M059J (cell line): ENCODE results near the gene LEUTX. TPM values are rescaled to one million over a fixed set of nuclear protein-coding genes. Genes with fewer than 3 reads are reported as not detected.

Experiments used
- DNase-seq: peaks from one replicate; pipeline ENCODE4 v3.0.0-alpha.2; 2012; ENCODE audit warnings: low read depth
- total RNA-seq: library from RNA; depleted of rRNA; stranded (reverse); fragments of >200 nt; shearing (Covaris generic); gene quantifications from 2 replicates; pipeline ENCODE4 v1.2.3, GENCODE V29; 2014; rRNA removed

The LEUTX gene
- total RNA-seq, 1 experiment from 2014 or later: not detected

DNA sequence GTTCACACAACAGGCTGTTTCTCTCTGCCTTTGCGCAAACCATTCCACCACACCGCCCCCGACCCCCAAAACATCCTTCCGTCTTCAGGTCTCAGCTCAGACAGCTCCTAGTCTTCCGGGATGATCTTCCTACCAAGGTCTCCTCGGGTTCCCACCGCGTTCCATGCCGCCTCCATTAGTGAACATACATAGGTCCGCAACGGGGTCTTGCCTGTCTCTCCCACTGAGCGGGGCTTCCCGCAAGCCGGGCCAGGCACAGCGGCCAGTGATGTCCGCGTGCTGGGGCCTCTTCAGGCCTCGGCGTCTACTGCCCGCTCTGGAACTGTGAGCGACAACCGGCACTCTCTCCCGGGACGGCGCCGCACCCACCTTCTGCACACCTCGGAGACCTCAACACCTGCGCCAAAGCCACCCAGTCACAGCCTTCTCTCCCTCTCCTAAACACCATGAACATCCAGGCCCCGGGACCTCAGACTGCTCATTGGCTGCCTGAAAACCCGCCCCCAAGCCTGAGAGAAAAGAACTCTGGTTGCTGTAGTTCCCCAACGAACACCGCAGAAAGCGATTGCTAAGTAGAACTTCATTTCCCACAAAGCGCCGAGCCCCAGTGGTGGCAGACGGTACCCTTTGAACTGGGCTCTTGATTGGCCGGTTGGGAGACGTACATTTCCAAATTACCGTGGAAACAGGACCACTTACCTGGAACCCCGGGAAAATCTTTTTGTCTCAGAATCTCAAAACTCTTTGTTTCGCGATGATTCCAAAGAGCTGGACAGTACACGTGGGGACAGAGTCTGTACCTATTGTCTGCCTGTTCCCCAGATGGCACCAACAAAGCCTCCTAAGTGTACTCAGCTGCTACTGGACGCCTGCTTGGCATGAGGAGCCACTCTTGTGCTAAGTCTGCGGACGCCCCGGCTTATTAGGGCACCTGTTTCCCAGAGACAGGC lies 45.8 kb downstream of the LEUTX start:
- peak; percentile 93 for DNase-seq

DNA sequence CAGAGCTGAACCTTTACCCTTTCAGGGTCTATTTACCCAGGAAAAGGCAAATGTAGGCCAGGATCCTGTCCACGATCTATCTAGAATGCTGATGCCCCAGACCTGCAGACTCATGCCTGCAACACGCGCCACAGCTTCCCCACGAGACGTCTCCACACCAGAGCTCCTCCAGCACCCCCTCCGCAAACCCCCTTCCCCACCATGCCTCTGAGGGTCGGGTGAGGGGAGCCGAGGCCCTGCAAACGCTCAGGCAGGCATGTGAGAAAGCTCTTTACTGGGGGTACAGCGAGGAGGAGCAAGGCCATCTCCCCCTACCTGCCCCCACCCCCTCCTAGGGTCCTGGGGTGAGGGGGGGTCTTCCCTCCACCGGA lies 46.4 kb downstream of the LEUTX start:
- DNase-seq: no peak

DNA sequence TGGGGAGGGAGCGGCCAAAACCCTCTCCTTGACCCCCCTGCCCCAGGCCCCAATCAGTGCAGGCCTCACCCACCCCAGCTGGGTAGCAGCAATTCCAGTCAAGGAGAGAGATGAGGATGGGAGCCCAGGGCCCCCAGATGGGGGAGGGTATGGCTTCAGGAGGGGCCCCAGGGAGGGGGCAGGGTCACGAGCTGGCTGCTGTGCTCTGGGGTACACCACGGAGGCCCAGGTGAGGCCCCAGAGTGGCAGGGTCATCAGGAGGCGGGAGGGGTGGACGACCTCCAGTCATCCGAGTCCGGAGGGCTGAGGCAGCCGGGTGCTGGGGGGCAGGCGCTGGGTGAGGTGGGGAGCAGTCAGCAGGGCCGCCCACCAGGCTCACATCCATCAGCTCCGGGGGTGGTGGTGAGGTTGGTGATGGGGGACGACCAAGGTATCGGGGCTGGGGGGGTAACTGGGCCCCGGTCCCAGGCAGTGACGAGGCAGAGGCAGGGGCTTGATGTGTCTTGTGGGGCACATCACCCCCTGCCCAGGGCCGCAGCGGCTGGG lies 47.0 kb downstream of the LEUTX start:
- no peak for DNase-seq

DNA sequence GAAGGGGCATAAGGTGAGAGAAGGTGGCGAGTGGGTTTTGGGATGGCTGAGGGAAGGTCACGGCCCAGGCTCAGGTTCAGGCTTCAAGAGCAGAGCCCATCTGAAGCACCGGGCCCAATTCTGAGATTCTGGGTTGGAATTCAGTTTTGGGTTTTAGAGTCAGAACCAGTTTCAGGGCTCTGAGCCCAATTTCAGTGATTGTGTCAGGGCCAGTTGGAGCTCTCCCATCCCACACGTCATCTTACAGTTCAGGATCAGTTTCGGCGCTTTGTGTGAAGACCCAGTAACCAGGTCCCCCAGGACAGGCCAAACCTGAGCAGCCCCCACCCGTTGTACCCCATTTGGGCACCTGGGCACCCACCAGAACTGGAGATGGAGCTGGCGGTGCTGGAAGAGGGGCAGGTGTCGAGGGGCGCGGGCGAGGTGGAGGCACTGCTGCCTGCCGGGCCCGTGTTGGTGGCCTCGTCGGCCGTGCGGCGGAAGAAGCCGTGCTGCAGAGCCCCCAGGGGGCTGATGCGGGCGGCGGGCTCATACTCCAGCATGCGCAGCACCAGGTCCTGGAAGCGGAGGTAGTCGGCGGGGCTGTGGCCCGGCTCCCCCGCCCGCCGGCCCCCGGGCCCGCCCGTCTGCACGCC lies 47.8 kb downstream of the LEUTX start:
- DNase-seq: no peak

DNA sequence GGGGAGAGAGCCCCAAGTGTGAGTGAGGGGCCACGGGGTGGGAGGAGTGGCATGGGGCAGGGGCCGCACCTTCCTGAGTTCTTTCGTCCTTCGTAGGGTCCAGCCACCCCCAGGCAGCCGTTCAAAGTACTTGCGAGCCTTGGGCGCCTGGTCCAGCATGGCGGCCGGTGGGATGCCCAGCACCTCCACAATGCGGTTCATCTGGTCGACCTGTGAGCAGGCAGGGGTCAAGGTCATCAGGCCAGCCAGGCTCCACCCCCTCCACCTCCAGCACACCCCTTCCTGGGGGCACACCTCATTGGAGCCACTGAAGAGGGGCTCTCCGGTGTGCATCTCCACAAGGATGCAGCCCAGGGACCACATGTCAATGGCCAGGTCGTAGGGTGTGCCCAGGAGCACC lies 48.6 kb downstream of the LEUTX start:
- no peak for DNase-seq

DNA sequence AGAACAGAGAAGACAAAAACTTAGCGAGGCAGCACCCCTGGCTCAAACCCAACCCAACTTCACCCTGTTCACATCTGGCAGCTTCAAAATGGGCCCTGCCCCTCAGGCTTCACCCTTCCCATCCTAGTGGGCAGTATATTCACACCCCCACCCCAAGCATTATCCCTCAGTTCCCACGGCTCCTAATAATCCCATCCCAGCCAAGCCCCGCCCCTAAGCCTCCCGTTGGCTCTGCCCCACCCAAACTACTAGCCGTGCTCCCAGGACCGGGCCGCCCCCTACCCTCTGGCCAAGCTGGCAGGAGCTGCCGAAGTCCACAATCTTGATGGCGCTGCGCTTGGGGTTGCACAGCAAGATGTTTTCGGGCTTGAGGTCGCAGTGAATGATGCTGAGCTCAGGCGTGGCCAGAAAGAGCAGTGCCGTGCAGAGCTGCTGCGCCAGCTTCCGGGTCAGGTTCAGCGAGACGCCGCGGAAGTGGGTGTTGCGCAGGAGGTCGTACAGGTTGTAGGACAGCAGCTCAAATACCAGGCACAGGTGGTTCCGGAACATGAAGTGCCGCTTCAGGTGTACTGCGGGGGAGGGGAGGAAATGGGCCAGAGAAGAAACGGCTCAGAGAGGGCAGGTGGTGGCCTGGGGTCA lies 49.5 kb downstream of the LEUTX start:
- no peak for DNase-seq

DNA sequence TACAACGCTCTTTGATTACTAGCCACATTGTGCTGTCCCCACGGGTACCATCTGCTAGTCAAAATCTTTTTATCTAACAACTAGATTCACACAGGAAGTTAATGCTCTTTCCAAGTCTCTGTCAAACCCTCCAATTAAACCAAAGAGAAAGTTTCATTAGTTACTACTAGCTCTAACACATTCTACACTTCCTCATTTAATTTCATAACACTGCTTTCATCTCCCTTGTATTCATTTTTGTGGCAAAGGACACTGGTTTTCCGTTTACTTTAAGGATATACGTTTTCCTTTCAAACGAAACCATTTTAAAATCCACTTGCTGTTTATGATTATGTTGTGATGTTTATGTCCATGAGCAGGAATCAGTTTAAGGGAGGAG lies 50.0 kb downstream of the LEUTX start:
- DNase-seq: no peak

DNA sequence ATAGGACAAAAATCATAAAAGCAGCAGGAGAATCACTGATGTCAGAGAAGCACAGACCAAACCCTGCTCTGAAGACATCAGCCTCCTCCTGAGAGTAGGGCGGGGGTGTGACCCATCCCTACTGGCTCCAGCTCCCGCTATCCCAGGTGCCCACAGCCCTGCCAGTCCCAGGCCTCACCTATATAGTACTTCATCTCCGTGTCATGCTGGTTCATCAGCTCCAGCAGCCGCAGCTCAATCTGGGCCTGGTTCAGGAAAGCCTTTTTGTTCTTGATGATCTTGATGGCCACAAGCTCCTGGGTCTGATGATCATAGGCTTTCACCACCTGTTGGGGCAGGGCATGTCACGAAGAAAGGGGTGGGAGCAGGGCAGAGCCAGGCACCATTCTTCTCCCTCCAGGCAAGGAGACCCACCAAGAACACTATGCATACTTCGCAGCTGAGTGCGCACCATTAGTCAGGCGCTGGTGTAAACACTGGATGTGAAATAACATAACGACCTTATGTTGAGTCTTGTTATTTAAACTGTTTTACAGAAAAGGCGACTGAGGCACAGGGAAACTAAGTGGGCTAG lies 51.1 kb downstream of the LEUTX start:
- DNase-seq: no peak

DNA sequence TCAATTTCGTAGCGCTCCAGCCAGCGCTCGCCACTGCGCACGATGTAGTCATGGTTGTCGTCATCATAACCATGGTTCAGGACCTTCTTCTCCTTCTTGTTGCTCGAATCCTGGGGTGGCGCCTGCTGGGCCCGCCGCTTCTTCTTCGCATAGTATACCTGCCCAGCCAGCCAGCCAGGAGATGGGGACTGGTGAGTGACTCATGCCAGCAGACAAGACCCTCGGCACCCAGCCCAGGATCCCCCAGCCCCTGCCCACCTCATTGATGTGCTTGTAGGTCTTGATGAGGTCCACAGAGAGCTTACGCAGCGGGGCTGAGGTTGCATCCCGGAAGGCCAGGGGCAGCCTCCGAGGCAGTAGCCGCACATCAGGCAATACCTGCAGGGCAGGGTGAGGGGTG lies 51.8 kb downstream of the LEUTX start:
- DNase-seq: no peak

DNA sequence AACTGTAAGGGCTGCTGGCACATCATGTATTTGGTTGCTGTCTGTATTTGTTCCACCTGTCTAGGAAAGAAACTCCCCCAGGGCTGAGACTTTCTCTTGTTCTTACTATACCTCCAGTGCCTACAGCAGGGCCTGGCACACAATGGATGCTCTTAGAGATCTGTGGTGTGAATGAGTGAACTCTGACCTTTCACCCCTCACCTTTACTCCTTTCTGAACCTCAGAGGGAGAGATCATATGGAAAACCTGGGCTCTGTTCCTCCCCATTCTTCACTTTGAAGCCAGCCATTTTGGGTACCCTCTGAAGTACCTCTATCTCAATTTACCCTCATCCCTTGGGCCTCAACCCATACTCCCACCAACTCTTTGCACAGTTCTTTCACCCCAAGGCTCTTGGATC lies 52.2 kb downstream of the LEUTX start:
- DNase-seq: no peak

DNA sequence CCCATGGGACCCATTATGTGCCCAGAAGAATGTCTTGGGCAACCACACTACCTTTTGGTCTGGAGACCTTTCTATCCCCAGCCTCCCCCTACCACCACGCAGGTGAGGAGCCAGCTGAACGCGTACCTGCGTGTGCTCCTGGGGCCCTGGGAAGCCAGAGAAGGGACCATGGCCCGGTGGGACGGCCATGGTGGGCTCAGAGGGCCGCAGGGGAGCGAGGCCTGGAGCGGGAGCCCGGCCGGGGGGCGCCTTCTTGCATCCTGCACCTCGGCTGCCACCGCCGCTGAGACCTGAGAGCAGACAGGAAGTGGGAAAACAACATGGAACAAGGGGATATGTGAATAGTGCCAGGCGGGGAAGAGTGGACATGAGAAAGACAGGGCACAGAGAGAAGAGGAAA lies 53.0 kb downstream of the LEUTX start:
- DNase-seq: no peak

DNA sequence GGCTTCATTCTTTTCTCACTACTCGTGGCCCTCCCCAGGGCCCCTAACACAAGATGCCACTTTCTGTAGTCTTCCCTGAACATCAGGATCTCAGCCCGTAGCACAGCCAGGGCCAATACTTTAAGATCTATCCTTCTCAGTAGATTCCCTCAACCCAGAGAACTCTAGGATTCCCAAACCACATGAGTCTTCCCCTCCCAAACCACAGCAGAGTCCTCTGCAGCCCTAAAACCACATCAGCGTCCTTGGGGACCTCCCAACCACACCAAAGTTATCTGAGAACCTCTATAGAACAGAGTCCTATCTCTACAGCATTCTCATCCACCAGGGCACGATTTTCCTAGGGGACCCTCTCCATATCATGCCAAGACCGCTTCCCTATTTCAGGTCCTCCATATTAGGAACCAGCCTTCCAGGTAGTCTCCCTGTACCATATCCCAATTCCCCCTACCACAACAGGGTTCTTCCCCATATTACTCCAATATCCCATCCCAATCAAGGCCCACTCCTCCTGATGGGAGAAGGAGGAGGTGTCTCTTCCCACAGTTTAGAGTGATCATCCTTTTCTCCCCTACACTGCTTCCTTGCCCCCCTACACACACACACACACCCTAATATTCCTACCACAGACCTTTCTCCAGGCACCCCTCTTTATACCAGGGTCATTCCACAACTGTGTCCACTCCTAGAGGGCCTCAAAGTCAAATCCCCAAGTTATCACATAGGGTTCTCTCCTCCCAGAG lies 53.9 kb downstream of the LEUTX start:
- DNase-seq: no peak

DNA sequence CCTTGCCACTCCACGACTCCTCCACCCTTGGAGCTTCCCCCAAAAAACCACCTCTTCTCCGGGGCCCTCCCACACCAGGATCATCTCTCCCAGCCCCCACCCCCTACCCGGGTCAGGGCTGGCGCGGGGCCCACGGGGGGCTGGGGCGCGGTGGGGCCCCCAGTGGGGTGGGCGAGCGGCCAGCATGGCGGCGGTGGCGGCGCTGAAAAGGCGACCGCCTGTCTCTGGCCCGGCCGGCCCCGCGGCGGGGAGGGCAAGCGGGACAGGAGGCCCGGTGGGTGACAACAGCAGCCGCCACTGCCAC lies 54.5 kb downstream of the LEUTX start:
- no peak for DNase-seq

DNA sequence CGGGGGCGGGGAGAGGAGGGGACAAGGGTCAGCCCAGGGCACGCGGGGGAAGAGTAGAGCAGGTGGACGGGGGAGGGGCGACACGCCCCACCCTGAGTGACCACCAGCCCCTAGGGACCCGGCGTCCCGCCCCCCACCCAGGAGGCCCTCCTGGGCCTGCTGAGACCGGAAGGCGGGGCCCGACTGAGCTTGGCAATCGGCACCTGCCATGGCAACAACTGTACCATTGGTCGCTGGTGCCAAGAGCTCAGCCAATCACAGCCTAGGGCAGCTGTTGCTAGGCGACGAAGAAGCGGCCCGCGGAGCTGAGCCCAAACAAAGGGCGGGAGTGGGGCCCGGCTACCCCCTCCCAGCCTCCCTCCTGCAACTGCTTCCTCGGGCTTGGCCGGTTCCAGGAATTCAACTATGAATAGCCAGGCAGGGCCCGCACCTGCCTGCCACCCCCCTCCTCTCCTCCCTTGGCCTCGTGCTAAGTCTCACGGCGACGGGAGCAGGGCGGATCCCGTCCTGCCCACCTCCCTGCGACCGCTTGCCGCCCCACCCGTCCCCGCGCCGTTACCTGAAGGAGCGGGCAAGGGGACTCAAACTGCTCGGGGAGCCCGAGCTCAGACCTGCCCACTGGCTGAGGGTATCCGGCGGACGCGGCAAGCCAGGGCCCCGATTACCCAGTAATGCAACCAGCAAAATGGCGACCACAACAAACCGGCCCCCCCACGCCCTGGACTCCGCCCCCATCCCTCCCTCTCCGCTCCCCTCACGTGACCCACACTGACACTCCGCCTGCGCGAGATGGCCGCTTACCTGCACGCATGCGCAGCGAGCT lies 55.0 kb downstream of the LEUTX start, which contains the start of gene DYRK1B:
Gene DYRK1B (minus strand): TSS at position 699 of the 823 bp plus-strand sequence. CDS start 2,295 bp downstream, outside the sequence.
- peak; percentile 94 for DNase-seq

DNA sequence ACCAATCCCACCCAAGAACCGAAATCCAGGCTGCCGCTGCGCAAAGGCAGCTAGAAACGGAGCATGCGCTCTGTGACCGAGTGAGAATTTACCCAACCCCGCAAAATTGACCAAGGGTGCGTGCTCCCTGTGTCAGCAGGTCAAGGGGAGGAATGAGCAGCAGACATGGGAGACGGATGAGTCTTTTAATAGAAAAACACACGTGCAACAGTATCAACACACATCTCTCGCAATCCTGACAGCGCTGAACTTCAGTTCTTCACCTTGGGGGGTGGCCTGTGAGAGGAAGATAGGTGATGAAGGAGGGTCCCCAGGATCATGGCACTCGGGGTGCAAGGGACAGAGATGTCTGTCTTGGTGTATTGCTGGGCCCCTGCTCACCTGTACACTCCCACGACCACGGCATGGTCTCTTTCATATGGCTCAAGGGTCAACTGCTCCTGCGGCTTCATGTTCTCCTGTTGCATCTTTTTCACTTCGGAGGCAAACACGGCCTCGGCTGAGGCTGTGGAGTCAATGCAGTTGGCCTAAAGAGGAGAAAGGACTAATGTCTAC lies 55.7 kb downstream of the LEUTX start:
- DNase-seq: no peak

Other genes starting within 250 kb of the LEUTX start
- 7.4 and 8.9 TPM in 2 replicates for gene EID2B, start 246.0 kb upstream of the LEUTX start, total RNA-seq
- gene EID2, start 238.7 kb upstream of the LEUTX start, total RNA-seq: 16.4 and 20.0 TPM in 2 replicates
- not detected in 2 replicates for gene LGALS13, start 176.3 kb upstream of the LEUTX start, total RNA-seq
- gene LGALS16, start 122.9 kb upstream of the LEUTX start, total RNA-seq: not detected in 2 replicates
- gene LGALS14, start 74.4 kb upstream of the LEUTX start, total RNA-seq: not detected in 2 replicates
- not detected in 2 replicates for gene CLC, start 40.8 kb upstream of the LEUTX start, total RNA-seq
- gene DYRK1B, start 55.3 kb downstream of the LEUTX start, total RNA-seq: 4.9 and 10.6 TPM in 2 replicates
- gene FBL, start 67.5 kb downstream of the LEUTX start, total RNA-seq: 153 and 191 TPM in 2 replicates
- 0.15 and 0.47 TPM in 2 replicates for gene FCGBP, start 155.8 kb downstream of the LEUTX start, total RNA-seq
- gene PSMC4, start 192.3 kb downstream of the LEUTX start, total RNA-seq: 209 and 217 TPM in 2 replicates
- gene ZNF546, start 218.2 kb downstream of the LEUTX start, total RNA-seq: 0.96 and 1.3 TPM in 2 replicates